H1 (cell line): Measurements from ENCODE around the gene FMNL1. TPM values are rescaled to one million over a fixed set of nuclear protein-coding genes. Genes with fewer than 3 reads are reported as not detected.

Experiments used
- BRCA1 ChIP-seq: IDR thresholded peaks from 2 replicates; pipeline ENCODE4 v1.6.1; 2012; ENCODE audit warnings: low read depth, low read length, improper control_type of control experiment
- CHD2 ChIP-seq: IDR thresholded peaks from 2 replicates; pipeline ENCODE4 v1.6.1; 2012; ENCODE audit warnings: low read length, improper control_type of control experiment
- CHD7 ChIP-seq: fragments of 300-600 bp; sonication (generic); IDR thresholded peaks from 2 replicates; pipeline ENCODE4 v1.7.1; 2012; ENCODE audit warnings: low read length, moderate library complexity, mild to moderate bottlenecking, inconsistent platforms; ENCODE audit not compliant: insufficient replicate concordance
- MAX ChIP-seq: IDR thresholded peaks from 2 replicates; pipeline ENCODE4 v1.6.1; 2012; ENCODE audit warnings: inconsistent platforms
- NRF1 ChIP-seq: IDR thresholded peaks from 2 replicates; pipeline ENCODE4 v1.6.1; 2011; ENCODE audit warnings: mild to moderate bottlenecking, low read depth, low read length, improper control_type of control experiment
- POLR2AphosphoS5 ChIP-seq: IDR thresholded peaks from 2 replicates; pipeline ENCODE4 v1.6.1; 2011; ENCODE audit warnings: low read depth, low read length
- SIRT6 ChIP-seq: IDR thresholded peaks from one replicate; pipeline ENCODE4 v1.7.1; 2012; ENCODE audit warnings: low read length, inconsistent platforms
- SP1 ChIP-seq: IDR thresholded peaks from 2 replicates; pipeline ENCODE4 v1.6.1; 2011; ENCODE audit warnings: low read depth, low read length
- SP4 ChIP-seq: IDR thresholded peaks from 2 replicates; pipeline ENCODE4 v1.6.1; 2012; ENCODE audit warnings: low read length, inconsistent platforms
- SUZ12 ChIP-seq: fragments of 200-600 bp; sonication (generic); IDR thresholded peaks from 2 replicates; pipeline ENCODE4 v1.6.1; 2012; ENCODE audit warnings: mild to moderate bottlenecking, inconsistent platforms, low read length, moderate library complexity, mixed read lengths
- TAF1 ChIP-seq: IDR thresholded peaks from 2 replicates; pipeline ENCODE4 v1.6.1; 2011; ENCODE audit warnings: mild to moderate bottlenecking, low read depth, low read length
- TCF12 ChIP-seq: IDR thresholded peaks from 2 replicates; pipeline ENCODE4 v1.6.1; 2011; ENCODE audit warnings: low read depth, mild to moderate bottlenecking, low read length
- TEAD4 ChIP-seq: IDR thresholded peaks from 2 replicates; pipeline ENCODE4 v1.6.1; 2012; ENCODE audit warnings: low read depth, low read length, inconsistent platforms, mixed read lengths
- polyA plus RNA-seq, 7 experiments: library from polyadenylated mRNA; depleted of rRNA in 3 of 7; stranded (reverse) in 5 of 7; unstranded in 2 of 7; fragments of >200 nt in 5 of 7; fragments of 200-250 nt in 2 of 7; gene quantifications; 1 replicate in 5 of 7; 2 replicates in 1 of 7; 4 replicates in 1 of 7; pipeline versions ENCODE4 v1.2.1 to v1.2.3, GENCODE V29; 2011 to 2013; ENCODE audit warnings: missing spikeins in 2 of 7, mixed read lengths in 2 of 7
- total RNA-seq: library from RNA; stranded (reverse); fragmentation: NEBNext Ultra II Directional; extraction: Animal tissue kit (Norgen Biotek cat#: 25700); gene quantifications from 2 replicates; pipeline ENCODE4 v1.2.1, GENCODE V29; 2021

FMNL1 gene
- total and polyA plus RNA-seq, 2 of the 8 experiments (the other 6 are each of a cell fraction or from before 2014, with no cell fraction given), result 2.5 to 8.6 TPM

GRCh38 chr17:45251931-45252330, 30.2 kb downstream of the FMNL1 start (continued):
- TF ChIP-seq CHD7, result no peak
- TF ChIP-seq SIRT6, result no peak
- no peak for TF ChIP-seq POLR2AphosphoS5
- TF ChIP-seq SUZ12, result no peak
- TF ChIP-seq SP4, result no peak
- TF ChIP-seq BRCA1, result no peak
- no peak for TF ChIP-seq NRF1
- no peak for TF ChIP-seq SP1
- TF ChIP-seq MAX, result no peak
- no peak for TF ChIP-seq TAF1
- TF ChIP-seq TEAD4, result no peak
- TF ChIP-seq TCF12, result no peak
- TF ChIP-seq CHD2, result no peak
